GM15510 (cell line): ENCODE measurements around the gene LEKR1.

ENCODE experiments used
- POLR2A ChIP-seq: IDR thresholded peaks from 3 replicates; pipeline ENCODE4 v1.6.1; 2011; ENCODE audit warnings: borderline replicate concordance; ENCODE audit not compliant: insufficient read length; ENCODE audit errors: extremely low read depth

Gene LEKR1

GRCh38 chr3:157094751-157095480 lies 268.8 kb downstream of the LEKR1 start:
- TF ChIP-seq POLR2A, result no peak
